Measurements from ENCODE around the gene BTG1.
A peak's percentile ranks its signal among the peaks of the same experiment; 100 is the strongest.

The BTG1 gene

GRCh38 chr12:92121826-92122225, 23.8 kb downstream of the BTG1 start:
- Histone ChIP-seq H3K9me3 (ENCODE audit: insufficient read depth, low read length, severe bottlenecking) (peaks cover 13% of the 10 kb centered on the region), H3K27me3 (ENCODE audit: insufficient read depth, low read length, poor library complexity) (no peaks in the 10 kb centered on the region), H3K79me2 (ENCODE audit: insufficient read depth, low read length) (peaks cover 84% of the 10 kb centered on the region), H3K4me2 (ENCODE audit: insufficient read depth, low read length) (no peak overlapping the region), H4K20me1 (ENCODE audit: insufficient read depth, low read length) (no peaks in the 10 kb centered on the region), H3K4me3 (ENCODE audit: low read depth in 1 of 2, low read length in 2 of 2) (no peak overlapping the region), H3K36me3 (ENCODE audit: insufficient read depth, low read length) (peaks cover 23% of the 10 kb centered on the region), H2AFZ (ENCODE audit: low read depth, low read length) (no peak overlapping the region), H3K27ac (ENCODE audit: low read length) (no peak overlapping the region), H3K4me1 (ENCODE audit: insufficient read depth, low read length) (0 out of 2 replicates have a peak, but pooled peaks cover 7% of the 10 kb centered on the region), H3K9ac (ENCODE audit: low read depth, low read length) (no peak overlapping the region)
- TF ChIP-seq EZH2 (IDR thresholded peaks at IDR 0.05; ENCODE audit: borderline replicate concordance, low read depth, low read length, severe bottlenecking) (no peak), CTCF (IDR thresholded peaks at IDR 0.05; ENCODE audit: borderline replicate concordance, extremely low read depth, low read length, poor library complexity, severe bottlenecking) (no peak)
- ATAC-seq (ENCODE audit: insufficient read depth, low read depth) (no peak; the same call in 2 of the 3 replicates), DNase-seq (no peak)

DNA sequence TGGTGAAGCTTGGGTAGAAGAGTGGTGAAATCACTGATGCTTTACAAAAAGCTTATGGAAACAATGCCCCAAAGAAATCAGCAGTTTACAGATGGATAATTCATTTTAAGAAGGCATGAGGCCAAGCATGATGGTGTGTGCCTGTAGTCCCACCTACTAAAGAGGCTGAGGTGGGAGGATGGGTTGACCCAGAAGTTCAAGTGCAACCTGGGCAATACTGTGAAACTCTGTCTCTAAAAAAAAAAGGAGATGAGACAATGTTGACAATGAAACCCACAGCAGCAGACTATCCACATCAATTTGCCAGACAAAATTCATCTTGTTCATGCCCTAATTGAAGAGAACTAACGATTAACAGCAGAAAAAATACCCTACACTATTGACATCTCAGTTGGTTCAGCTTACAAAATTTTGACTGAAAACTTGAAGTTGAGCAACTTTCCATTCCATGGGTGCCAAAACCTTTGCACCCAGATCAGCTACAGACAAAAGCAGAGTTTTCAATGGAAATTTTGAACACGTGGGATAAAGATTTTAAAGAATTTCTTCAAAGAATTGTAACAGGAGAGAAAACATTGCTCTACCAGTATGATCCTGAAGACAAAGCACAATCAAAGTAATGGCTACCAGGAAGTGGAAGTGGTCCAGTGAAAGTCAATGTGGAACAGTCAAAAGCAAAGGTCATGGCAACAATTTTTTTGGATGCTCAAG, 26.7 kb downstream of the BTG1 start:
- H3K4me3 ChIP-seq (ENCODE audit: low read depth in 1 of 2, low read length in 2 of 2) = no peak overlapping the region
- H3K36me3 ChIP-seq (ENCODE audit: insufficient read depth, low read length) = peaks cover 23% of the 10 kb centered on the region
- ATAC-seq (ENCODE audit: insufficient read depth, low read depth) (no peak), DNase-seq (no peak)
- peaks cover 24% of the 10 kb centered on the region for H3K4me1 ChIP-seq (ENCODE audit: insufficient read depth, low read length)
- no peaks in the 10 kb centered on the region for H3K27me3 ChIP-seq (ENCODE audit: insufficient read depth, low read length, poor library complexity)
- H3K9ac ChIP-seq (ENCODE audit: low read depth, low read length) = no peak overlapping the region
- no peak overlapping the region for H3K27ac ChIP-seq (ENCODE audit: low read length)
- H3K9me3 ChIP-seq (ENCODE audit: insufficient read depth, low read length, severe bottlenecking) = peaks cover 13% of the 10 kb centered on the region
- H4K20me1 ChIP-seq (ENCODE audit: insufficient read depth, low read length) = no peaks in the 10 kb centered on the region
- no peak overlapping the region for H2AFZ ChIP-seq (ENCODE audit: low read depth, low read length)
- no peak overlapping the region for H3K4me2 ChIP-seq (ENCODE audit: insufficient read depth, low read length)
- peaks cover 81% of the 10 kb centered on the region for H3K79me2 ChIP-seq (ENCODE audit: insufficient read depth, low read length)
- TF ChIP-seq CTCF (IDR thresholded peaks at IDR 0.05; ENCODE audit: borderline replicate concordance, extremely low read depth, low read length, poor library complexity, severe bottlenecking) (no peak), EZH2 (IDR thresholded peaks at IDR 0.05; ENCODE audit: borderline replicate concordance, low read depth, low read length, severe bottlenecking) (no peak)

DNA sequence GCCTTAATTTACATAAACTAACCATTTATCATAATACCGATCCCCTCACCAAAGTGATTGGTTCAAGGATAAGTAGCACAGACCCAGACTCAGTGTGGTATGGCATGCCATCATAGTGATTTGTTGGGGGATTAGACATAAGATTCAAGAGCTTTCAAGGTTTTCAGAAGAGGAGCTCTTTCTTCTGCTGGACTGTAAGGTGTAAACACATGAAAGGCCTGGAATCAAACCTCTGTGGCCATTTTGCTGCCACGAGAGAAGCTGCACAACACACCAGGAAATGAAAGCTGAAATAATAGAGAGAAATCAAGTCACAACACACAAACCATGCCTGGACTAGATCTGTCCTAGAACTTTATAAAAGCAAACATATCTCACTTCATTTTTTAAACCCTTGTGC, 30.8 kb downstream of the BTG1 start:
- Histone ChIP-seq H3K27ac (ENCODE audit: low read length) (0 out of 2 replicates have a peak overlapping the region, but pooled peaks have one; percentile 11), H3K79me2 (ENCODE audit: insufficient read depth, low read length) (peaks cover 65% of the 10 kb centered on the region), H3K4me2 (ENCODE audit: insufficient read depth, low read length) (no peak overlapping the region), H3K27me3 (ENCODE audit: insufficient read depth, low read length, poor library complexity) (no peaks in the 10 kb centered on the region), H3K4me3 (ENCODE audit: low read depth in 1 of 2, low read length in 2 of 2) (no peak overlapping the region), H3K9me3 (ENCODE audit: insufficient read depth, low read length, severe bottlenecking) (no peaks in the 10 kb centered on the region), H2AFZ (ENCODE audit: low read depth, low read length) (no peak overlapping the region), H3K9ac (ENCODE audit: low read depth, low read length) (no peak overlapping the region), H3K36me3 (ENCODE audit: insufficient read depth, low read length) (0 out of 2 replicates have a peak, but pooled peaks cover 4% of the 10 kb centered on the region), H3K4me1 (ENCODE audit: insufficient read depth, low read length) (peaks cover 45% of the 10 kb centered on the region), H4K20me1 (ENCODE audit: insufficient read depth, low read length) (no peaks in the 10 kb centered on the region)
- DNase-seq (no peak), ATAC-seq (ENCODE audit: insufficient read depth, low read depth) (peak; percentile 68; the same call in 2 of the 3 replicates)
- no peak for TF ChIP-seq CTCF (IDR thresholded peaks at IDR 0.05; ENCODE audit: borderline replicate concordance, extremely low read depth, low read length, poor library complexity, severe bottlenecking)
- TF ChIP-seq EZH2 (IDR thresholded peaks at IDR 0.05; ENCODE audit: borderline replicate concordance, low read depth, low read length, severe bottlenecking) = no peak

Measured in DND-41 (cell line).